Stimulated activated naive B cell treated with anti-CD40 and anti-IgM and Interleukin-4, amounts not matched to agents 10 μg/mL and 1 μg/mL and 100 μg/mL, for 72 hours (primary cell): ENCODE data around the gene KLK15.

ENCODE experiments used
- ATAC-seq, 2 donors: fragments of 150-1000 bp; cut with Tn5 transposase; replicated peaks; 2 replicates each; pipeline ENCODE4 v1.10.0; 2021; ENCODE audit warnings: moderate library complexity in 1 of 2
- DNase-seq: peaks from one replicate; pipeline ENCODE4 v3.0.0; 2021
- H3K27ac Mint-ChIP-seq: one replicate; pipeline ENCODE4 v1.8.0; 2022; ENCODE audit warnings: mild to moderate bottlenecking, mixed read lengths
- H3K27me3 Mint-ChIP-seq, 2 donors: one replicate each; pipeline ENCODE4 v1.8.0; 2022; ENCODE audit warnings: mixed read lengths in 2 of 2
- H3K36me3 Mint-ChIP-seq, 2 donors: one replicate each; pipeline ENCODE4 v1.8.0; 2022; ENCODE audit warnings: mixed read lengths in 2 of 2, mild to moderate bottlenecking in 1 of 2
- H3K4me1 Mint-ChIP-seq, 2 donors: one replicate each; pipeline ENCODE4 v1.8.0; 2022; ENCODE audit warnings: mixed read lengths in 2 of 2, mild to moderate bottlenecking in 1 of 2
- H3K4me3 Mint-ChIP-seq, 2 donors: one replicate each; pipeline ENCODE4 v1.8.0; 2022; ENCODE audit warnings: mild to moderate bottlenecking in 2 of 2, mixed read lengths in 2 of 2, moderate library complexity in 1 of 2
- H3K9me3 Mint-ChIP-seq, 2 donors: one replicate each; pipeline ENCODE4 v1.8.0; 2022; ENCODE audit warnings: mixed read lengths in 2 of 2, mild to moderate bottlenecking in 1 of 2

The KLK15 gene

GRCh38 chr19:50858886-50859285 is 25.5 kb upstream of the KLK15 start:
- Mint-ChIP-seq H3K4me3 (no peak overlapping the region), H3K27ac (no peak overlapping the region), H3K27me3 (peaks cover 59 to 73% of the 10 kb centered on the region in 2 donors), H3K9me3 (peaks cover 11 to 16% of the 10 kb centered on the region in 2 donors), H3K4me1 (peaks cover 3 to 9% of the 10 kb centered on the region in 2 donors), H3K36me3 (peaks cover 2 to 4% of the 10 kb centered on the region in 2 donors)
- DNase-seq (no peak), ATAC-seq (no peak)

- peaks cover 63 to 72% of the 10 kb centered on the region in 2 donors for H3K27me3 Mint-ChIP-seq
- ATAC-seq (no peak), DNase-seq (no peak)
- no peak overlapping the region for H3K27ac Mint-ChIP-seq
- H3K4me3 Mint-ChIP-seq = no peak overlapping the region
- H3K4me1 Mint-ChIP-seq = peaks cover 3 to 9% of the 10 kb centered on the region in 2 donors
- peaks cover 12 to 16% of the 10 kb centered on the region in 2 donors for H3K9me3 Mint-ChIP-seq
- H3K36me3 Mint-ChIP-seq = peaks cover 2 to 4% of the 10 kb centered on the region in 2 donors
Observed at GRCh38 chr19:50857366-50857765, 24.0 kb upstream of the KLK15 start.

- Mint-ChIP-seq H3K27me3 (peaks cover 56 to 72% of the 10 kb centered on the region in 2 donors), H3K4me3 (no peak within 1 kb of the TSS), H3K36me3 (no peaks in the 10 kb centered on the region), H3K9me3 (peaks cover 0 to 2% of the 10 kb centered on the region in 2 donors), H3K27ac (no peak within 1 kb of the TSS), H3K4me1 (peaks cover 3 to 9% of the 10 kb centered on the region in 2 donors)
- ATAC-seq (no peak), DNase-seq (no peak)
Observed at GRCh38 chr19:50854636-50855410, 21.4 kb upstream of the KLK15 start, which contains the start of gene KLK3. Gene KLK3 (plus strand): TSS chr19:50854915. CDS start chr19:50854956, 41 bp downstream.

- Mint-ChIP-seq H3K27ac (no peak overlapping the region), H3K27me3 (peaks cover 42 to 53% of the 10 kb centered on the region in 2 donors)
Observed at GRCh38 chr19:50851620-50852019, 18.2 kb upstream of the KLK15 start.

GRCh38 chr19:50850738-50851137 is 17.4 kb upstream of the KLK15 start:
- peaks cover 33 to 44% of the 10 kb centered on the region in 2 donors for H3K27me3 Mint-ChIP-seq
- H3K9me3 Mint-ChIP-seq = peaks cover 0 to 2% of the 10 kb centered on the region in 2 donors
- no peak overlapping the region for H3K27ac Mint-ChIP-seq
- no peaks in the 10 kb centered on the region for H3K4me1 Mint-ChIP-seq
- DNase-seq = no peak
- ATAC-seq = no peak
- no peak overlapping the region for H3K4me3 Mint-ChIP-seq
- H3K36me3 Mint-ChIP-seq = no peaks in the 10 kb centered on the region

More at GRCh38 chr19:50851620-50852019, 18.2 kb upstream of the KLK15 start:
- no peak for ATAC-seq
- H3K9me3 Mint-ChIP-seq = peaks cover 0 to 2% of the 10 kb centered on the region in 2 donors
- DNase-seq = no peak
- no peaks in the 10 kb centered on the region for H3K4me1 Mint-ChIP-seq
- no peaks in the 10 kb centered on the region for H3K36me3 Mint-ChIP-seq
- H3K4me3 Mint-ChIP-seq = no peak overlapping the region

GRCh38 chr19:50844296-50844935 is 11.0 kb upstream of the KLK15 start:
- Mint-ChIP-seq H3K4me1 (peaks cover 0 to 5% of the 10 kb centered on the region in 2 donors), H3K27me3 (peaks cover 29 to 31% of the 10 kb centered on the region in 2 donors), H3K9me3 (peaks cover 18 to 22% of the 10 kb centered on the region in 2 donors), H3K4me3 (no peak overlapping the region), H3K27ac (no peak overlapping the region), H3K36me3 (peaks cover 2 to 7% of the 10 kb centered on the region in 2 donors)
- DNase-seq (no peak), ATAC-seq (no peak)

GRCh38 chr19:50843701-50844221 is 10.4 kb upstream of the KLK15 start:
- Mint-ChIP-seq H3K36me3 (peaks cover 2 to 7% of the 10 kb centered on the region in 2 donors), H3K4me1 (peaks cover 0 to 5% of the 10 kb centered on the region in 2 donors), H3K4me3 (no peak overlapping the region), H3K27ac (no peak overlapping the region), H3K9me3 (peaks cover 18 to 22% of the 10 kb centered on the region in 2 donors), H3K27me3 (peaks cover 35 to 37% of the 10 kb centered on the region in 2 donors)
- DNase-seq (no peak), ATAC-seq (no peak)

- ATAC-seq (no peak), DNase-seq (no peak)
- peaks cover 4 to 7% of the 10 kb centered on the region in 2 donors for H3K36me3 Mint-ChIP-seq
Observed at GRCh38 chr19:50843205-50843604, 9.8 kb upstream of the KLK15 start.

GRCh38 chr19:50842130-50842529 is 8.8 kb upstream of the KLK15 start:
- Mint-ChIP-seq H3K27me3 (peaks cover 51% of the 10 kb centered on the region in 2 donors), H3K9me3 (peaks cover 18 to 22% of the 10 kb centered on the region in 2 donors)
- ATAC-seq = no peak

More at GRCh38 chr19:50843205-50843604, 9.8 kb upstream of the KLK15 start:
- Mint-ChIP-seq H3K9me3 (peaks cover 18 to 22% of the 10 kb centered on the region in 2 donors), H3K4me1 (peaks cover 0 to 8% of the 10 kb centered on the region in 2 donors), H3K27ac (no peak overlapping the region), H3K4me3 (no peak overlapping the region), H3K27me3 (peaks cover 40 to 42% of the 10 kb centered on the region in 2 donors)

GRCh38 chr19:50839712-50840655 is 6.6 kb upstream of the KLK15 start:
- DNase-seq (no peak), ATAC-seq (no peak)
- Mint-ChIP-seq H3K27ac (no peak overlapping the region), H3K4me3 (no peak overlapping the region), H3K9me3 (peaks cover 15 to 20% of the 10 kb centered on the region in 2 donors), H3K36me3 (peaks cover 4 to 7% of the 10 kb centered on the region in 2 donors), H3K27me3 (peaks cover 58 to 64% of the 10 kb centered on the region in 2 donors), H3K4me1 (peaks cover 12 to 27% of the 10 kb centered on the region in 2 donors)

More at GRCh38 chr19:50842130-50842529, 8.8 kb upstream of the KLK15 start:
- Mint-ChIP-seq H3K27ac (no peak overlapping the region), H3K4me3 (no peak overlapping the region), H3K36me3 (peaks cover 4 to 7% of the 10 kb centered on the region in 2 donors), H3K4me1 (peaks cover 2 to 11% of the 10 kb centered on the region in 2 donors)
- no peak for DNase-seq

GRCh38 chr19:50838239-50838638 is 4.9 kb upstream of the KLK15 start:
- ATAC-seq (peak in 1 of 2 donors; percentile 24), DNase-seq (no peak)
- peaks cover 51 to 56% of the 10 kb centered on the region in 2 donors for H3K27me3 Mint-ChIP-seq
- peaks cover under 1 to 4% of the 10 kb centered on the region in 2 donors for H3K36me3 Mint-ChIP-seq
- H3K27ac Mint-ChIP-seq = peak overlapping the region; percentile 73
- H3K4me3 Mint-ChIP-seq = no peak overlapping the region
- H3K4me1 Mint-ChIP-seq = peaks cover 12 to 21% of the 10 kb centered on the region in 2 donors
- H3K9me3 Mint-ChIP-seq = peaks cover 2 to 6% of the 10 kb centered on the region in 2 donors

GRCh38 chr19:50837300-50837699 is 3.9 kb upstream of the KLK15 start:
- H3K27me3 Mint-ChIP-seq = peaks cover 58 to 63% of the 10 kb centered on the region in 2 donors
- peaks cover 12 to 21% of the 10 kb centered on the region in 2 donors for H3K4me1 Mint-ChIP-seq
- H3K27ac Mint-ChIP-seq = no peak overlapping the region
- DNase-seq (no peak), ATAC-seq (no peak)
- no peak overlapping the region for H3K4me3 Mint-ChIP-seq
- H3K36me3 Mint-ChIP-seq = peaks cover 0 to 4% of the 10 kb centered on the region in 2 donors
- H3K9me3 Mint-ChIP-seq = peaks cover 0 to 5% of the 10 kb centered on the region in 2 donors

GRCh38 chr19:50836543-50837195 is 3.3 kb upstream of the KLK15 start:
- no peak for ATAC-seq
- no peak for DNase-seq
- Mint-ChIP-seq H3K4me3 (peak overlapping the region; percentile 88 to 89), H3K4me1 (peaks cover 12 to 21% of the 10 kb centered on the region in 2 donors), H3K27me3 (peaks cover 63 to 64% of the 10 kb centered on the region in 2 donors), H3K36me3 (peaks cover 0 to 4% of the 10 kb centered on the region in 2 donors), H3K27ac (peak overlapping the region; percentile 76), H3K9me3 (peaks cover 0 to 2% of the 10 kb centered on the region in 2 donors)
